NCI-H1092 treated with DMSO at 0.1 percent for 48 hours (cell line): ENCODE measurements around the gene DIP2B.
"Not testable (repeated sequence)": the region's sequence is repeated elsewhere in the genome, so short reads cannot be mapped to it uniquely, and the experiment has no call there.

ENCODE experiments used
- DNase-seq: peaks from one replicate; lab custom pipeline; 2025; lab: John Stamatoyannopoulos, UW

DIP2B gene

DNA sequence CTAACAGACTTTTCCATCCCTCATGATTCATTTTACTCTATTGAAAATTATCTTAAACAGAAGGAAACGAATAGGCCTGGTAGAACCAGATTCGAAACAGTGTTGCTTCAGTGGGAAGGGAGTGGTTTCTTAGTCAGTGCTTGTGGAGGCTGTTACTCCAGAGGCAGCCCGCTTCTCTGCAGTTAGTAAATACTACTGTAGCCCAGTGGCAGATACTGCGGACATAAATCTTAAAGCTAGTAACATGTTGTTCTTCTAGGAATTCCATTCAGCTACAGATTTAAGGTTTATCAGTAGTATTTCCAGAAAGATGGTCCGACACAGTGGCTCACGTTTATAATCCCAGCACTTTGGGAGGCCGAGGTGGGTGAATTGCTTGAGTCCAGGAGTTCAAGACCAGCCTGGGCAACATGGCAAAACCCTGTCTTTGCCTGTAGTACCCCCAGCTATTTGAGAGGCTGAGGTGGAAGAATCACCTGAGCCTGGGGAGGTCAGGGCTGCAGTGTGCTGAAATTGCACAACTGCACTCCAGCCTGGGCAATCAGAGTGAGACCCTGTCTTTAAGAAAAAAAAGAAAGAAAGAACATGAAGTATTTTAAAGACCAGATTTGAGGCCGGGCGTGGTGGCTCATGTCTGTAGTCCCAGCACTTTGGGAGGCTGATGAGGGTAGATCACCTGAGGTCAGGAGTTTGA, 45.9 kb downstream of the DIP2B start:
- DNase-seq, result no peak

DNA sequence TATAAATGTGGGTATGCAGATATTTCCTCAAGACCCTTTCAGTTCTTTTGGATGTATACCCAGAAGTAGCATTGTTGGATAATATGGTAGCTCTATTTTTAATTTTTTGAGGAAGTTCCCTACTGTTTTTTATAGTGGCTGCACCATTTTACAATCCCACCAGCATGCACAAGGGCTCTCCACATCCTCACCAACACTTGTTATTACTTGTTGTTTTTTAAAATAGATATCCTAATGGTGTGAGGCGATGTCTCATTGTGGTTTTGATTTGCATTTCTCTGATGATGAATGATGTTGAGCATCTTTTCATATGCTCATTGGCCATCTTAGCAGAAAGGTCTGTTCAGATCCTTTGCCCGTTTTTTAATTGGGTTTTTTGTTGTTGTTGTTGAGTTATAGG, 47.1 kb downstream of the DIP2B start:
- no peak for DNase-seq

DNA sequence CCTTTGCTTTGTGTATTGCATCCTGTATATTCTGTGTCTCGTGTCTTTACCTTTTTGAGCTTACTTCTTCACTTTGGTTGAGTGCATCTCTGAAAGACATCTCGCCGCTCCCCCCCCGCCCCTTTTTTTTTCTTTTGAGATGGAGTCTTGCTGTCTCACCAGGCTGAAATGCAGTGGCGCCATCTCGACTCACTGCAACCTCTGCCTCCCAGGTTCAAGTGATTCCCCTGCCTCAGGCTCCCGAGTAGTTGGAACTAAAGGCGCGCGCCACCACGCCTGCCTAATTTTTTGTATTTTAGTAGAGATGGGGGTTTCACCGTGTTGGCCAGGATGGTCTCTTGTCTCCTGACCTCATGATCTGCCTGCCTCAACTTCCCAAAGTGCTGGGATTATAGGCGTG, 49.9 kb downstream of the DIP2B start:
- no peak for DNase-seq

DNA sequence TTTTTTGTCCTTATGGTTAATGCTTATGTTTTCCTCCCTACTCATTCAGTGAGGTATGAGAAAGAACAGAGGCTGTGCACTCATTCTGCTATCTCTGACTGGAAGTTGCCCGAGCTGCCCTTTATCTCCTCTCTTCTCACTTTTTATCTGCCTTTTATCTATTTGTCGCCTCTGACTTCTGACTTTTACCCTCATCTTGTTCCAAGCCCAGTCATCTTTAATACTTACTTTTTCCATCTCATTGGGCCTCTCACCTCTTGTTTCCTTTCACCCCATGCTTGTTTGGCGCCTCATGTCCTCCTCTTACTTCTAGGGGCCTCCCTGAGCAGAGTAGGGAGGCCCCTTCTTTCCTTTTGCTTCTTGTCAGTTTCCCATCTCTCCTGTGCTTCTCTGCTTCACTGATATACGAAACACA, 50.7 kb downstream of the DIP2B start:
- DNase-seq, result no peak

DNA sequence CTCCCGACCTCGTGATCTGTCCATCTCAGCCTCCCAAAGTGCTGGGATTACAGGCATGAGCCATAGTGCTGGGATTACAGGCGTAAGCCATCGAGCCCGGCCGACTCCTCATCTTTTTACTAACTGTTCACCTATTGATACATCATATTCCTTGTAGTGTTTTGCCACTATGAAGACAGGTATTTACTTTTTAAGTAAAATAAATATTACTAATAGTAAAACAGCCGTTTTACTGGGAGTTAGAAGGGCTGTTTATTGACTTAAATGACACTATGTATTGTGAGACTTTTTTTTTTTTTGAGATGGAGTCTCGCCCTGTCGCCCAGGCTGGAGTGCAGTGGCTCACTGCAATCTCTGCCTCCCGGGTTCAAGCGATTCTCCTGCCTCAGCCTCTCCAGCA, 51.5 kb downstream of the DIP2B start:
- no peak for DNase-seq

DNA sequence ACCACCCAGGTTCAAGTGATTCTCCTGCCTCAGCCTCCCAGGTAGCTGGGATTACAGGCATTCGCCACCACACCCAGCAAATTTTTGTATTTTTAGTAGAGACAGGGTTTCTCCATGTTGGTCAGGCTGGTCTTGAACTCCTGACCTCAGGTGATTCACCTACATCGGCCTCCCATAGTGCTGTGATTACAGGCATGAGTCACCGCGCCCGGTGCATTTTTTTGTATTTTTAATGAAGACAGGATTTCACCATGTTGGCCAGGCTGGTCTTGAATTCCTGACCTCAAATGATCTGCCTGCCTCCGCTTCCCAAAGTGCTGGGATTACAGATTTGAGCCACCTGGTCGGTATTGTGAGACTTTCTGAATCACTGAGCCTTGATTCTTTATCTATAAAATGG, 52.0 kb downstream of the DIP2B start:
- DNase-seq, result not testable (repeated sequence)

DNA sequence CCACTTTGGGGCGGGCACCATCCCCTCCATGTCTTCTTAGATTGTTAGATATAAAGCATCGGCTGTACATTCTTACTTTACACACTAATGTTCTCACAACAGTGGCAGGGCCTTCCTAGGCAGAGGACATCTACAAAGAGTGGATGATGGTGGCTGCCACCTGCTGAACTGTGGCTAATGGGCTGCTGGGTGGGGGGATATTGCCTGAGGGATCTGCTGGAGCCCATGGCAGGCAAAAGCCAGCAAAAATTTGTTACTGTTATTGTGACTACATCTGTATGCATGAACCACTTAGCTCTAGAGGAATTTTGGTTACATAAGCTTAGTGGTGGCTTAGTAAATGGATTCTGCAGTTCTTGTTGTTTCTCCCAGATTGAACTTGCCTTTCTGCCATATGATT, 52.6 kb downstream of the DIP2B start:
- DNase-seq, result no peak

DNA sequence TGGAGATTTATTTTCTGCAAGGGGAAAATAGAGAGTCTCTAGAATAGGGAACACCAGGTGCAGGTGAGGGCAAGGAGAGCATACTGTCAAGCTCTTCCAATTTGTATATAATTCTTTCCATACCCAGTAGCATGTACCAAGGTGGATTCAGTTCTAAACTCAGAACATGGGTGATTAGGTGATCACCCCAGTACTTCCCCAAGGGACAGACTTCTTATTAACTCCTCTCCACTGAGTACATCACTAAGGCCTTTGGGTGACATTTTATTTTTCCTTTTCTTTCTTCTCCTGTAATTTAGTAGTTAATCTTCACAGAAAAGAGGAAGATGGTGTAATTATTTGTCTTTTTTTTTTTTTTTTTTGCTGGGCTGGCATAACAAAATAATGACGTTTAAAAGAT, 54.2 kb downstream of the DIP2B start:
- no peak for DNase-seq

DNA sequence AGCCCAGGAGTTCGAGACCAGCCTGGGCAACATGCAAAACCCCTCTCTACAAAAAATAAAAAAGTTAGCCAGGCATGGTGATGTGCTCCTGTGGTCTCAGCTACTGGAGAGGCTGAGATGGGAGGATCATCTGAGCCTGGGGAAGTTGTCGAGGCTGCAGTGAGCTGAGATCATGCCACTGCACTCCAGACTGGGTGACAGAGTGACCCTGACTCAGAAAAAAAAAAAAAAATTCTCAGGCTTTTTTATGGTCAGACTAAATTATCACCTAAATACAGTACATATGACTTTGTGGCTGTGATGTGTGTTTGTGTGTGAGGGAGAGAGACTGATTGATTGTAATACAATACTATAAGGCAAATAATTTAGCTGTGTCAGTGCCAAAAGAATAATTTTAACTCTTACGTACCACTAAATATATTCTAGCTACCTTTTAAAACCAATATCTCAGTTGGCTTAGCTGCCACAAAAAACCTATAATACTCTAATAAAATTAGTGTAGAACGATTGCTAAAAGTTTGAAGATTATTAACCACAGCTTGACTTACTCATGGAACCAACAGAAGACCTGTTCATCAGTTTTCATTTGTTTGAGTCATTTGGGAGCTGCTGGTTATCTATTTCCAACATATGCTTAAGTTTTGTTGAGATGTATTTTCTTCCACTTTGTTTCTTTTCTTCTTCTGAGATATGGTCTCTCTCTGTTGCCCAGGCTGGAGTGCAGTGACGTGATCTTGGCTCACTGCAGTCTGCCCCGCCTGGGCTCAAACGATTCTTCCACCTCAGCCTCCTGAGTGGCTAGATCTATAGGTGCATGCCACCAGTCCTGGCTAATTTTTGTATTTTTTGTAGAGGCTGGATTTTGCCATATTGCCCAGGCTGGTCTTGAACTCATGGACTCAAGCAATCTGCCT, 58.0 kb downstream of the DIP2B start:
- no peak for DNase-seq

DNA sequence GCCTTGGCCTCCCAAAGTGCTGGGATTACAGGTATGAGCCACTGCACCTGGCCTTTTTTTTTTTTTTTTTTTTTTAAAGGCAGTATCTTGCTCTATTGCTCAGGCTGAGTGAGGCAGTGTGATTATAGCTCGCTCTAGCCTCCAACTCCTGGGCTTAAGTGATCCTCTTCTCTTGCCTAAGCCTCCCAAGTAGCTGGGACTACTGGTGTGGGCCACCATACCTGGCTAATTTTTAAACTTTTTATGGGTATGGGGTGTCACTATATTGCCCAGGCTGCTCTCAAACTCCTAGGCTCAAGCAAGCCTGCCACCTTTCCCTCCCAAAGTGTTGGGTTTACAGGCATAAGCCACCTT, 58.6 kb downstream of the DIP2B start:
- DNase-seq, result no peak

DNA sequence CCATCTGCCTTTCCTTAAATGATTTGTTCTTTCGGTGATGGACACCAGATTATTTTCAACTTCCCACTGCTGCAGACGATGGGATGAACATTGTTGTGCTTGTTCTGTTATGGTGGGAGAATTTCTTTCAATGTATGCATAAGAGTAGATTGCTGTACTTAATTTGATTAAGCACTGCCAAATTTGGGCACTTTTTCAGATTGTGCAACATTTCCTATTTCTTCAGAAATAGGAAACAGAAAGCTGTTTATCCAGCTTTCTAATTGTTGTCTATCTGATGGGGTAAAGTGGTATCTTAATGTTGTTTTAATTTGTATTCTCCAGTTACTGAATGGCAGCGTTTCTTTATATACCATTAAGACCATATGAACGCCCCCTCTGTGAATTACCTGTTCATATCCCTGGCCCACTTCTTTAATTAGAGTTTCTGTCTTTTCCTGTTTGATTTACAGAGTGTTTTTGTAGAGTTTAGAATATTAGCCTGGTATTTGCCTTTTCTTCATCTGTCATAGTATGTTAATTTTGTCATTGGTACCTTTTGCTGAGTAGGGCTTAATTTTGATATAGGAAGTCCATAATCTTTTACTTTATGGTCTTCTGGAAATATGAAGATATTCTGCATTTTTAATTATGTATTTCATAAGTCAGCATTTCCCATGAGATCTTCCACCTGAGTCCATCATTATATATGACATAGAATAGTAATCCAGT, 59.6 kb downstream of the DIP2B start:
- DNase-seq, result no peak

DNA sequence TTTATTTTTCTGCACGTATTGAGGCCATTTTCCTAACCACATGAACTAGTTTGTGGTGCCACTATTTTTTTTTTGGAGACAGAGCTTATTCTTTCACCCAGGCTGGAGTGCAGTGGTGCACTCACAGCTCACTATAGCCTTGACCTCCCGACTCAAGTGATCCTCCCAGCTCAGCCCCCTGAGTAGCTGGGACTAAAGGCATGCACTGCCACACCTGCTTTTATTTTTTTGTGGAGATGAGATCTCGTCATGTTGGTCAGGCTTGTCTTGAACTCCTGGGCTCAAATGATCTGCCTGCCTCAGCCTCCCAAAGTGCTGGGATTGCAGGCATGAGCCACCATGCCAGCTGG, 60.1 kb downstream of the DIP2B start:
- DNase-seq, result no peak

DNA sequence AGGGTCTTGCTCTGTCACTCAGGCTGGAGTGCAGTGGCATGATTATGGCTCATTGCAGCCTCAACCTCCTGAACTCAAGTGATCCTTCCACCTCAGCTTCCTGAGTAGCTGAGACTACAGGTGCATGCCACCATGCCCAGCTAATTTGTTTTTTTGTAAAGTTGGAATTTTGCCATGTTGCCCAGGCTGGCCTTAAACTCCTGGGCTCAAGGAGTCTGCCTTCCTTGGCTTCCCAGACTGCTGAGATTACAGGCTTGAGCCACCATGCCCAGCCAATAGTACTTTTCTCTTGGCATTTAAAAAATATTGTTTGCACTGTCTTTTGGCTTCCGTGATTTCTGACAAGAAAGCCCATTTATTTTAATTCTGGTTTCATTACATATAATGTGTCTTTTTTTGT, 61.3 kb downstream of the DIP2B start:
- DNase-seq, result no peak

DNA sequence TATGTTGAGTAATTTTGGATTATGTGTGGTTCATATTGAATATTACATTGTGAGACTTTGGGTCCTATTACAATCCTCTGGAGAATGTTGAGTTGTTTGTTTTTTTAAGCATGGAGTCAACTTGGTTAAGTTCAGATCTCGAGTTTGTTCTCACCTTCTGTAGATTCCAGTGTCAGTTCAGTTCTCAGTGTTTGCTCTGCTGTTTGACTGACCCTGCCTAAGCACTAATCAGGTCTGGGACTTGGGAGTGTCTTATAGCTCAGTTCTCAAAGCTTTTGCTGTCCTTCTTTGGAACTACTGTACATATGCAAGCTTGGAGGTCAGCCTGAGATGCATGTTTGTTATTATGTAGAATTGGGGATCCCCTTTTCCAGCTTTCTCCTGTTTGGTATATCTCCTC, 63.1 kb downstream of the DIP2B start:
- no peak for DNase-seq

DNA sequence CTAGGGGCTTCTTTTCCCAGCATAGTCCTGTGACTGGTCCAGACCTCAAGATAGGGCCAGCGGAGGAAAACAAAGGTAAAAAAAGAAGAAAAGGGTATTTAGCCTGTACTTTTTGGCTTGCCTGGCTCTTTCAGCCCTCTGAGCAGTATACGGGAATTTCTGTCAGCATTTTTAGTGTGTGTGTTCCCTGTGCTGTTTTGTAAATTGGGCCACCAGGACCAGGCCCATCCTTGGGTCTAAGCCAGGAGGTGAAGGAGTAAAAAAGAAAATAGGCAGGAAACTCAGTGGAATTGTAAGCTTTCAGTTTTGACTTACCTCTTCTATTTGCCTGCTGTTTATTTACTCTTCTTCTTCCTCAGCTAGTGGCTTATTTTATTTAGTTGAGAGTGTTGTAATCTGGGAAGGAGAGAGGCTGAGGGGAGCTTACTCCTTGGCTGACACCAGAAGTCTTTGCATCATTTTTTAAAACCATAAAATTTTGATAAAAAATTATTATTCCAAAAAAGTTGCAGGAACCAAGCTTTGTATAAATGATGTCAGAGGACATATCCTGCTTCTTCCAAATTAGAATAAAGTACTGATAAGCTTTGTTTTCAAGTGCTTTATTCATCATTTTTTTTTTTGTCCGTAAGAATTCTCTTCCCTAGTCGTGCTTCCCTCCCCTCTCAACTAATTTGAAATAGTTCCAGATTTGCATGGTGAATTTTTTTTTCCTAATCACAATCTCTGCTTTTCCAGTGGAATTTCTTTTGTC, 63.7 kb downstream of the DIP2B start:
- DNase-seq, result no peak

DNA sequence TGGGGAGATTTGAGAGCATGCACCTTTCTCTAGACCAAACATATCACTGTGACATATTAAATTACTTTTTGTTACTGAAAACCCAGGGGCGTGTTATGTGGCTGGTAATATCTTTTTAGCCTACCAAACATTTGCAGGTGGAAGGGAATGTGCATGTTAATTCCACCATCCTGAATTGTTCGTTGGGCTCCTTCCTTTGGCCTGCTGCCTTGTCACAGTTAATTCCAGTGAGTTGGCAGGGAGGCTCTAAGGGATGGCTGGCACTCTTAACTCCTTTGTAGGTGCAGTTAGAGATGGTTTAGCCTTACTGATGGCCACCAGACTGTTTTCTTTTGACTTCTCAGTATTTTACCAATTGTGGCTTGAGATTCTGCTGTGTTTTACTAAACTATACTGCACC, 64.5 kb downstream of the DIP2B start:
- no peak for DNase-seq

DNA sequence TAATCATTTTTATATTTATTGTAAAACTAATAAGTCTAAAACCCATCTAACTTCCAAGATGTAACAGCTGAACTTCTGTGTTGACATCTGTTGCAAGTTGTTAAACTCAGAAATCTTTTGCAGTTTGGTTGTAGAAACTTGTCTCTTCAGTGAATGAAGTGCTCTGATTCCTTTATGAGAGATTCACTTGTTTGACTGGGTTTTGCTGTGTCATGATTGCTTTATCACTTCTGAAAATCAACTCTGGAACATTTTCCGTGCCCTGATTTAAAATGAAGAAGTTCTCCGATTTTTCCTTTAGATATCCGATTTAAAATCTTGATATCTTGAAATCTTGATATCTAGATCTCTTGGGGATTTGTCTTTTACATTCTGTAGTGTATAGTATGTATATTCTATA, 65.1 kb downstream of the DIP2B start:
- DNase-seq, result no peak

DNA sequence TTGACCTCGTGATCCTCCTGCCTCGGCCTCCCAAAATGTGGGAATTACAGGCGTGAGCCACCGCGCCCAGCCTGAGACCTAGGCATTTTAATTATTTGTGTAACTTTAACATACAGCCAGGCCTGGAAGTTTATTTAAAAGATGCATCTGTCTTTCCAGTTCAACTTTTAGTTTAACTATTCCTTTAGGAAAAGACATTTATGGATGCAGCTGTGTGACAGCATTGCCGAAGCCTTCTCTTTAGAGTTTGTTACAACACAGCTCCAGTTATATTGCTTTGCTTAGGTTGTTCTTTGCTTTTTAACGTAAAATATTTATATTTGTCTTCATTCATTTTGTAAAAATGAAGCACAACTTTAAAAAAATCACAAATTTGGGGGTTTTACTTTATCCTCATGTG, 67.0 kb downstream of the DIP2B start:
- no peak for DNase-seq

DNA sequence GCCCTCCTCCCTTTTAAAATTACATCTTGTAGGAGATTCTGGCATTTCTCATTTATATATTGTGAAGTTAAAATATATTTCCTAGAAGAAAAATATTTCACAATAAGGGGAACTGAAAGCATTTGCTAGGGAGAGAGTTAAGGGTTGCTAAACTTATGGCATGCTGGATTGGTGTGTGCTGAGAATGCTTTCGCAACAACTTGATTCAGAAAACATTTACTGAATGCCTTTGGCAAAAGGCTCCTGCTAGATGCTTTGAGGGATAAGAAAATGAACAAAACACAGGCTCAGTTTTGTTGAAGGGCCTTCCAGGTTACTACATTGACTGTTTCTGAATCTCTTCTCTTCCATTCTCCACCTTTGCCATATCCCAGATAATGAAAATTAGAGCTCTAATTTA, 67.5 kb downstream of the DIP2B start:
- no peak for DNase-seq

DNA sequence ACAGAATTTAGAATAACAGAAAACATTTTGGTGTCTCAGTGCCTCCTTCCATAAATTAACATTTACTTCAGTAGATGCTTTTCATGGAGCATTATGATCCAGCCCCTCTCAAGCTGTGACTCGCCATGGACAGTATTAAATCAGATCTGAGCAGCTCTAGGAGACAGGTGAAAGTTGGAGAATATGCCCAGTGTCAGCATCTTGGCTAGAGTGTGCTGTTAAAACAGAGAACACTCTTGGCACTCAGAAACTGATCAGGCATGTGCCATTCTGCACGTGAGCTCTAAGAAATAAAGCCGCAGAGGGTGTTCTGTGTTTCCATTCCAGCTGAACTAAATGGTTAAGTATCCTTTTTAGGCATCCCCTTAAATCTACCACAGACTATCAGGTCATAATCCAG, 68.0 kb downstream of the DIP2B start:
- DNase-seq, result no peak

DNA sequence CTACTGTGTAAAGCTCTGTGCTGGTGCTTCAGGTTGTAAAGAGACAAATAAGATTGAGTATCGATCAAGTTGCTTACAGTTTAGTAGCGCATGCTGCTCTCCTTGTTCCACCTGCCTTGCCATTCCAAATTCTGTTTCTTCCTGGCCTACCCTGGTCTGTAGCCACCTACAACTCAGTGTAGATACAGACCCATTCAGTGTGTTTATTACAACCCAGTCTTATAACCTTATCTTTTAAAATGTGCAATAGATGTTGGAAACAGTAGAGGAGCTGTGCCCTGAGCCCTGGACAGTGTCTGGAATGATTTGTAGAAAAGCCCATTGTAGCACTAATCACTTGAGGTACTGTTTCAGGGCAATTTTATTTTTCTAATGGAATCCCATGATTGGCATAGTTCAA, 68.5 kb downstream of the DIP2B start:
- DNase-seq, result no peak

DNA sequence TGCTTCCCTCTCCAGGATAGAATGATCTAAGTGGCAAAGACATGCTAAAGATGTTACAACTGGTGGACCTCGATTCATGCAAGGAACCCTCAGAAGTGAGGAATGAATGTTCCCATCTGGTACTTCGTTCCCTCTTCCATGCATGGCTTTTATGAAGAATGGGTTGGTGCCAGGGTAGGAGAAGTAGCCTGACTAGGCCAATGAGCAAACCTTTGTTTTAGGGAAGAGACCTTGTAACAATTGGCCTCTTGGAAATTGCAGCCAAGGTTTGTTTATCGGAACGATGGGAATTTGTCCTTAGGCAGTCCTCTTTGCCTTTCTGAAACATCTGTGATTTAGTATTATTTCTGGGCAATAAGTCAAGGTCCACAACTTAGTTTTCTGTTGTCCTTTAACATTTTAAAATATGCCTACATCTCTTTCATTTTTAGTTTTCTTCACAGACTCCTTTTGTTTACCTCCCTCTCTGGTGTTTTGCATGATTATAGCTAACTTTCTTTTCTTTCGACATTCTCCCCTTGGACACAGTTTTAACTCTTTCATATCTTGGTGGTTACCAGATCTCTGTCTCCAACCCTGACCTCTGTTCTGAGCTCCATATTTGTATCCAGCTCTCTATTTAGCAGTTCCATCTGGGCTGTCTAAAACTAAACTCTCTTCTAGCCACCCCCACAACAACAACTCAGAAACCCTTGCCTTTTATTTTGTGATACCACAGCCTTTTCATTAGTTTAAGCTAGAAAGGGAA, 70.0 kb downstream of the DIP2B start:
- no peak for DNase-seq
